GM21447 (cell line): ENCODE results near the gene MYOZ1.
"Not testable (repeated sequence)": the region's sequence is repeated elsewhere in the genome, so short reads cannot be mapped to it uniquely, and the experiment has no call there.

Source experiments
- ATAC-seq: cut with Tn5 transposase; IDR thresholded peaks from one replicate; pipeline ENCODE4 v1.9.1; 2021; ENCODE audit not compliant: unreplicated experiment

The MYOZ1 gene, protein sequence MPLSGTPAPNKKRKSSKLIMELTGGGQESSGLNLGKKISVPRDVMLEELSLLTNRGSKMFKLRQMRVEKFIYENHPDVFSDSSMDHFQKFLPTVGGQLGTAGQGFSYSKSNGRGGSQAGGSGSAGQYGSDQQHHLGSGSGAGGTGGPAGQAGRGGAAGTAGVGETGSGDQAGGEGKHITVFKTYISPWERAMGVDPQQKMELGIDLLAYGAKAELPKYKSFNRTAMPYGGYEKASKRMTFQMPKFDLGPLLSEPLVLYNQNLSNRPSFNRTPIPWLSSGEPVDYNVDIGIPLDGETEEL

GRCh38 chr10:73641328-73642060 lies at the start of gene MYOZ1:
TSS of gene MYOZ1 (minus strand) at chr10:73641474. CDS start at chr10:73640017, 1,457 bp downstream.
- no peak for ATAC-seq

DNA sequence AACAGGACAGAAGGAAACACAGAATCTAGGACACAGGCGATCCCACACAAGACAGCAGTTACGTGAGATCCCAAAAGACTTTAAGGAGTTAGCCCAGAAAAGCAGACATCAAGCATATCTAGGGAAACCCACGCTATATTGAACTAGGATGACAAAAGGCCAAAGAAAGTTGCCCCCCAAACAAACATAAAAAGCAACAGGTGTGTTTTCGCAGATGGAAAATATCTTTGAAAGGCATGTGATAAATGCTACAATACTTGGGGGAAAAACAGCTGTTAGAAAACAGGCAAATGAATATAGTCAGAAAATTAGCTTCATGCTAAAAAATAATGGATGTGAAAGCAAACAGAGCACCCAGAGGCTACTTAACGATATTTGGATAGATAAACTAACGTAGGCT lies 49.5 kb upstream of the MYOZ1 start:
- ATAC-seq, result not testable (repeated sequence)

DNA sequence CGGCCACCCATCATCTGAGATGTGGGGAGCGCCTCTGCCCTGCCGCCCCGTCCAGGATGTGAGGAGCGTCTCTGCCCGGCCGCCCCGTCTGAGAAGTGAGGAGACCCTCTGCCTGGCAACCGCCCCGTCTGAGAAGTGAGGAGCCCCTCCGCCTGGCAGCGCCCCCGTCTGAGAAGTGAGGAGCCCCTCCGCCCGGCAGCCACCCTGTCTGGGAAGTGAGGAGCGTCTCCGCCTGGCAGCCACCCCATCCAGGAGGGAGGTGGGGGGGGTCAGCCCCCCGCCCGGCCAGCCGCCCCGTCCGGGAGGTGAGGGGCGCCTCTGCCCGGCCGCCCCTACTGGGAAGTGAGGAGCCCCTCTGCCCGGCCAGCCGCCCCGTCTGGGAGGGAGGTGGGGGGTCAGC lies 48.3 kb upstream of the MYOZ1 start:
- not testable (repeated sequence) for ATAC-seq

DNA sequence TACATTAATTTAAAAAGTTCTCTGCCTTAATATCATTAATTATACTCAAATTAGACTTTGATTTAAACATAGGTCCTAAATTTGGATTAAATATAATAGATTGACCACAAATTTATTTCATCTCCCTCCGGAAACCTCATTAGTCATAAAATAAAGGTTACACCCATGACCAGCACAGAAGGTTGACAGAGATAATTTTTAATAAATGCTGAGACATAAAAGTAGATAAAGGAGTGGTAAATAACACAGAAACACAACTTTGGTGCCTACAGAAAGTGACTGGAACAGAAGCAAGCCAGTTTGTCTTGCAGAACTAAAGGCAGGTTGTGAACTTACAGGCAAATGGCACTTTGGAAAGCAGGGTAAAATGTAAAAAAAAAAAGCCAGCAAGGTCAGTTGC lies 46.4 kb upstream of the MYOZ1 start:
- not testable (repeated sequence) for ATAC-seq

DNA sequence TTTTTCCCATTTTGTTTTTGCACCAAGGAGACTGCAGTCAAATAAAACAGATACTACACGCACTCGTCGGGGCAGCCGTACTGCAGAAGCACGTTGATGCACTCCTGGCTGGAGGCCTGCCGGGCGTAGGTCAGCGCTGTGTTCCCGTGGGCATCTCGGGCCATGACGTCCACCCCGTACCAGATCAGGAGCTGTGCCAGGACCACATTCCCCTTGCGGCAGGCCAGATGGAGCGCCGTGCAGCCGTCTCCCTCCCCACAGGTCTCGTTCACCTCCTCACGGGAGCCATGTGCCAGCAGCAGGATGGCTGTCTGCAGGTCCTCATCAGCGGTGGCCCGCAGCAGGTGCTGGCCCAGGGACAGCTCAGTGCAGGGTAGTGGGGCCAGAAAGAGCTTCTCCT lies 33.3 kb upstream of the MYOZ1 start:
- not testable (repeated sequence) for ATAC-seq

DNA sequence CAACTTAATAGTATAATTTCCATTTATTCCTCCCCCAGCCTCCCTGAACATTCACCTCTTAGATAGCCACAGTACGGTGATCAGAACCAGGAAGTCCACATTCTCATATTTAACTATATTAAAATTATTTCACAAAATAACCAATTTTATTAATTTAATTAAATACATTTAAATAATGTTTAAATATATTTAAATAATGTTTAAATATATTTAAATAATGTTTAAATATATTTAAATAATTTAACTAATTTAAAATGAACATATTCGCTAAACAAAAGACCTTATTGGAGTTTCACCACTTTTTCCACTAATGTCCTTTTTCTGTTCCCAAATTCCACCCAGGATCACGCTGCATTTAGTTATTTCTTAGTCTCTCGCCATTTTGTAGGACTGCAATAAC lies 27.1 kb upstream of the MYOZ1 start:
- not testable (repeated sequence) for ATAC-seq

- not testable (repeated sequence) for ATAC-seq
Measured at GRCh38 chr10:73666153-73666809, 25.0 kb upstream of the MYOZ1 start.

DNA sequence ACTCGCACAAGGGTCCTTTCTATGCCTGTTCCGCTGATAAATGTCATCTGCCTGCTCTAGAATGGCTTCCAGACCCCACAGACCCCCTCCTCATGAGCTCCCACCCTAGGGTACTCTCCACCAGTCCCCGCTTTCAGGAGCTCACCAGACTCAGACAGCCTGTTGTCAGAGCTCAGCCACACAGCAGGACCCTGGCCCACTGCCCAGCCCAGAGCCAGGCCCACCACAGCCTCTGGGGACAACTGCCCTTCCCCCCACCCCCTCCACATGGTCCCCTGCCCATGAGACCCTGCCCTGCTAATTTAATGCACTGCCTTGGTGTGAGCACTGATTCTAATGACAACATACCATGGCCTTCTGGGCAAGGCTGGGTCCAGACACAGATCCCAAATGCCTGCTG lies 24.3 kb upstream of the MYOZ1 start:
- ATAC-seq, result not testable (repeated sequence)

- ATAC-seq, result not testable (repeated sequence)
Measured at GRCh38 chr10:73664156-73665040, 23.1 kb upstream of the MYOZ1 start.

DNA sequence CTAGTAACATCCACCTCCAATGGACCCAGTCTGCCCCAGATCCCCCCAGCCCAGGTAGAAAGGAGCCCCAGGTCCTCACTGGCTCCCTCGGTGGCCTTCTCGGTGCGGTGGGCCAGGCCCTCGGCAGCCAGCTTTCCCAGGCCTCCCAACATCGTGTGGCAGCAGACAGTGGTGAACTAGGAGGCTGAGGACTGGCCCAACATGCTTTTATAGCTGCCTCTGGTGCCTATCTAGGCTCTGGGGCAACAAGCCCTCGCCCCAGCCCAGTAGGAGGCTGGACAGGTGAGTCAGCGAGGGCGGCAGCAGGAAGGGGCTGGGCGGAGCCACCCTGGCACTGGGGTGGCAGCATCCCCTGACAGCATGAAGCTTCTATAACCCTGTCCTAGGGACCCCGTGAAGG lies 22.3 kb upstream of the MYOZ1 start:
- ATAC-seq, result not testable (repeated sequence)

DNA sequence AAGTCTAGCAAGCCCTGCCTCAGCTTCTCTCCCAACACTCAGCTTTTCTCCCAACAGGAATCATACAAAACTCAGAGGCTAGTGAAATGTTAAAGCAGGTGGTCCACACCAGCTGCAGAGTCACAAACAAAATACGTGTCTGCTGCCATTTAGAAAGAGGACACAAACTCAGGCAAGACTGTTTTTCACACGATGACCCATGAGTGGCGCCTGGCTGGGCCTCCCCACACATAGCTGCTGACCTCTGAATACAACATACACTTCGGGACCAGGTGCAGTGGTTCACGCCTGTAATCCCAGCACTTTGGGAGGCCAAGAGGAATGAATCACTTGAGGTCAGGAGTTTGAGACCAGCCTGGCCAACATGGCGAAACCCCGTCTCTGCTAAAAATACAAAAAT lies 21.4 kb upstream of the MYOZ1 start:
- not testable (repeated sequence) for ATAC-seq

DNA sequence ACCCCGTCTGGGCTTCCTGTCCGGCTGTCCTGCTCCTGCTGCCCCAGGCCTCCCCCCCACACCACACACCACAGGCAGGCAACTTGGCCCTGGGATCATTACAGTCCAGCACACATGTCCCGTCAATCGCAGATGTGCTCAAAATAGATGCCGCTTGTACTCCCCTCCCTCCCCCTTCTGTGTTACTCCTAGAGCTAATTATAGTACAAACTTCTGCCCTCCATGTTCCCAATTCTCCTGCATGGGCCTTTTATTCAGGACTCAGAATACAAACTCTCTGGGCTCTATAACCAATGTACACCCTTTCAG lies 14.7 kb upstream of the MYOZ1 start, which contains the start of gene SYNPO2L:
Gene SYNPO2L (minus strand): TSS at position 40 of the 309 bp plus-strand sequence. CDS start 107 bp downstream, outside the sequence.
- ATAC-seq, result no peak

DNA sequence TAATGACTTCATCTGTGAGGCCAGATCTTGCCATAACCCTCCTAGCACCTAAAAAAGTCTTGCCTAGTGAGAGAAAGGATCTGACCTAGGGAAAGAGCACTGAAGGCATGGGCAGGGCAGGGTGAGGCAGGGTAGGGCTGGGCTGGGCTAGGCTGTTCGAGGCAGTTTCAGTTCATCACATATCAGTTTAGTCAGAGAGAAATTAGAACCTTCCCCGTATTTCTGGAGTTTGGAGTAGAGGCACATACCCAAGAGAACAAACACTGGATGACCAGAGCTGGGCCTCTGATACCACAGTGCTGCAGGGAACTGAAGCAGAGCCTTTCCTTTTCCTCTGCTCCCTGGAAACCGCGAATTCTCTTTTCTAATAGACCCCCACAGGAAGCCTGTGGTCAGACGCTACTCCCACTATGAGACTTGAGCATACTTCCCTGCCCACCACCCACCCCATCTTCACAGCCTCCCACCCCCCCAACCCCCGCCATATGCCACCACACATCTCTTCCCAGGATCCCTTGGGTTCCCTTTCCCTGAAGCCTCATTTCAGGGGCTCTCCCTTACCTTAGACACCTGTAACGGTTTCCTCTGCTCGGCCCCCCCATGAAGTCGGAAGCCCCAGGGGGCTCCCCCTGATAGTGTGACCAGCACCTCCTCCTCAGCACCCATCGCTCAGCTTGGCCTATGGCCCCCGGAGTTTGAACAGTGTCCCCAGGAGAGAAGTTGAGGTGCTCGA lies 14.1 kb upstream of the MYOZ1 start:
- no peak for ATAC-seq

GRCh38 chr10:73653701-73654100 lies 12.4 kb upstream of the MYOZ1 start:
- no peak for ATAC-seq

- no peak for ATAC-seq
Measured at GRCh38 chr10:73653195-73653594, 11.9 kb upstream of the MYOZ1 start.

DNA sequence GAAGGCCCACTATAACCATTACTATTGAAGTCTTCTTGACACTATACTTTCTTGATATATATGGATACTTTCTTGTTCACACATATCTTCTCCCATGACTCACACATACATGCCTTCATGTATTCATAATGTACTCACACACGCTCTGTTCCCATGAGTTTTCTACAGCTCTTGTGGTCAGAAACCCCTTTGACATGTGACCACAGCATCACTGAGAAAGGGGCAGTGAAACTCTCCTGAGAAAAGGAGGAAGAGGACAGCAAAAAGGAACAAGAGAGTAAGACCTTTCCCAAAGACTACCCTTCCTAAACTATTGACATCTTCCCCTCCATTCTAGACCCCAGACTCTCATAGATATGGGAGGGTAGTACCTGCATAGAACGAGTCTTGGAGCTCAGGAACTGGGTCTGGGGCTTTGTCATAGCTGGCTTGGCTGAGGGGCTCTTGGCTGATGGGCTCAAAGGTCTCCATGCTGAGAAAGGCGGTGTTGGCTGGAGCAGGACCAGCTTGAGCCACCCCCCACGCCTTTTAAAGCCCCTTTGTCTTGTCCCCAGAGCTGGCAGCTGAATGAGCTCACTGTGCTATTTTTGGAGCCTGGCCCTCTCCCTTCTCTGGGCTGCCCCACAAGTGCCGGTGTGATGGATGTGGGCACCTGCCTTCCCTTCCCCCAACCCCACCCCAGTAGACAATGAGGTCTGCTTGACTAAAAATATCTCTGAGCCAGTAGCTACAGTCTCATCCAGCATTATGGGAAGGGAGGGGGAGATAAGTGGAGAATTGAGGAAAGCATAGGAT lies 9.5 kb upstream of the MYOZ1 start:
- ATAC-seq, result no peak

- no peak for ATAC-seq
Measured at GRCh38 chr10:73649876-73650536, 8.7 kb upstream of the MYOZ1 start.

DNA sequence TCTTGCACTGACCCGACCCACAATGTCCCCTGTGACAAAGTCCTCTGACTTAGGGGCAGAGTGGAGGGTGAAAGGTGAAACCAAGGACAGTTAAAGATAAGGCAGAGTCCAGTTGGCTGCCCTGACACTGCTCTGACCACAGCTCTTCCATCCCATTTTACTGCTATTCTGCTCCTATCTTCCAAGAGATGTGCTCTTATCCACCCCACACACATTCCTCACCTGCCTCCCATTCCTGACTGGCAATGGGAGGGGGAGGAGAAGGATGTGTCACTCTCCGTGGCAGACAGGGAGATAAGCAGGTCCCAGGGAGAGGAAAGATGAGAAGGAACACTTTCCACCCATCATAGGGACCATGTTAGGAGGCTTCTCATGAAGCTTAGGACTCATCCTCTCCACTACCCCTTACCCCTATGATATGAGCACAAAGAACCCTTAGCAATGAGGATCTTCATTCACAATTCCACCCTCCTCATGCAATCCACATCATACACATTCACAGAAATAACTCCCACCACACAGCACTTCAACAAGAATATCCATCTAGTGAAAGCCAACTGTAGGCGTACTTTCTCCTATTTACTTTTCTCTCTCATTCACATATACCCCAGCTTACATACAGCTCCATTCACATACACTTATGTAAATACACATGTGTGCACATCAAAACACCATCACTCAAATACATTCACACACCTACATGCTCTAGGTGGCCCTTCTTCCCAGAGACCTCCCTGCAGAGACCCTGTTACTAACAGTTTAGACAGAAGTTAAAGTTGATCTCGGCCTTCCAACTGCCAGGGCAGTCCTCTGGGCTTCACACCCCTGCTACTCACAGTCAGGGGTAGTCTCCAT lies 7.9 kb upstream of the MYOZ1 start:
- no peak for ATAC-seq
